Heart left ventricle (tissue), 16 donors: ENCODE results near the gene MRPL23. TPM values are rescaled to one million over a fixed set of nuclear protein-coding genes. Genes with fewer than 3 reads are reported as not detected.
A peak's percentile ranks its signal among the peaks of the same experiment; 100 is the strongest.

Experiments used
- ATAC-seq, 4 donors: fragments of 200-7000 bp; cut with Tn5 transposase; one replicate each; pipeline ENCODE4 v1.9.1; 2020 to 2022; ENCODE audit warnings: moderate library complexity in 4 of 4, mild to moderate bottlenecking in 3 of 4, moderate number of reproducible peaks in 1 of 4
- DNase-seq, 5 donors: peaks; one replicate each; pipeline ENCODE4 v3.0.0-alpha.2; 2020
- H3K27ac ChIP-seq, 12 donors: fragments of 200-600 bp; sonication (generic) in 4 of 12; one replicate each; pipeline versions ENCODE4 v1.5.0 to v1.8.0; 2016 to 2022; ENCODE audit warnings: mild to moderate bottlenecking in 2 of 12
- H3K27me3 ChIP-seq, 9 donors: fragments of 200-600 bp; sonication (generic) in 2 of 9; one replicate each; pipeline versions ENCODE4 v1.5.1 to v1.8.0; 2016 to 2022; ENCODE audit warnings: mild to moderate bottlenecking in 3 of 9
- H3K36me3 ChIP-seq, 9 donors: fragments of 200-600 bp; sonication (generic) in 2 of 9; one replicate each; pipeline versions ENCODE4 v1.5.0 to v1.8.0; 2018 to 2022; ENCODE audit warnings: mild to moderate bottlenecking in 2 of 9
- H3K4me1 ChIP-seq, 12 donors: fragments of 200-600 bp; sonication (generic) in 4 of 12; one replicate each; pipeline versions ENCODE4 v1.5.0 to v1.8.0; 2016 to 2022; ENCODE audit warnings: mild to moderate bottlenecking in 3 of 12
- H3K4me3 ChIP-seq, 12 donors: fragments of 200-600 bp; sonication (generic) in 4 of 12; one replicate each; pipeline versions ENCODE4 v1.5.0 to v1.8.0; 2017 to 2022; ENCODE audit warnings: mild to moderate bottlenecking in 9 of 12, moderate library complexity in 4 of 12
- H3K9me3 ChIP-seq, 12 donors: fragments of 200-600 bp; sonication (generic) in 4 of 12; one replicate each; pipeline versions ENCODE4 v1.5.0 to v1.8.0; 2016 to 2022; ENCODE audit warnings: mild to moderate bottlenecking in 1 of 12
- POLR2A ChIP-seq, 2 donors: fragments of 450-650 bp; IDR thresholded peaks; one replicate each; pipeline ENCODE4 v1.6.1; 2017; ENCODE audit warnings: antibody characterized with exemption in 2 of 2, mild to moderate bottlenecking in 2 of 2, moderate library complexity in 2 of 2
- WGBS, 4 donors: extraction: QIAGEN DNeasy Blood & Tissue Kit in 2 of 4; methylation state at CpG; one replicate each; pipeline versions ENCODE4 v1.1.5 to v1.1.7; 2013 to 2018; 5-methylcytosine and 5-hydroxymethylcytosine counted together
- intact Hi-C, 10 donors: fragments of 100-400 bp; cut with DNase I; formaldehyde crosslinking; loops; one replicate each; pipeline versions ENCODE4 v1.11.1 to v1.14.2; 2022
- polyA plus RNA-seq, 2 donors: library from polyadenylated mRNA; stranded (reverse); fragments of 200-250 nt; gene quantifications; one replicate each; pipeline ENCODE4 v1.2.3, GENCODE V29; 2013
- total RNA-seq, 9 donors: library from RNA; depleted of rRNA in 2 of 9; stranded (reverse); fragments of >200 nt in 2 of 9; fragmentation: NEBNext Ultra II Directional in 3 of 9; extraction: Animal tissue kit (Norgen Biotek cat#: 25700) in 3 of 9; gene quantifications; one replicate each; pipeline versions ENCODE4 v1.1.0 to v1.2.4, GENCODE V29; 2016 to 2023
- TF ChIP-seq, protein P1 (sequence below), 12 donors: fragments of 200-600 bp; sonication (generic) in 4 of 12; IDR thresholded peaks; one replicate each; pipeline versions ENCODE4 v1.5.0 to v1.8.0; 2018 to 2022; ENCODE audit warnings: antibody characterized with exemption in 12 of 12, mild to moderate bottlenecking in 5 of 12
- donor health status: ischemic (EF 13 %, LVEDD 7.1; RV severe dilation, severe dysfunction).
- donor health status: healthy with polysubstance abuse.
- donor health status: DM: no; HTN: yes; CAD: no.
- donor health status: DM: no; HTN: no; CAD: no.
- donor health status: ischemic (EF 25% LVEDD 6.9; RV normal size, moderate dysfunction).
- donor health status: ischemic (EF 25% LVEDD 5.7; RV mildly dilated, moderate dysfunction).
- donor health status: healthy.
- donor health status: DM: yes; HTN: yes; CAD: no.
- donor health status: ischemic (EF 35%, LVEDD 5.7; RV mildly dilated, moderate dysfunction).
- donor health status: nonischemic (EF 11% LVEDD 7.7; RV severe dilation, severe dysfunction).
- donor health status: DM: yes; HTN: yes; CAD: no.
- donor health status: PGD.
- donor health status: ischemic (EF 29% LVEDD 5.4; RV normal size, mild dysfunction).
- donor health status: nonischemic (EF 23%, LVEDD 6.1; RV moderate dilation, normal function).

MRPL23 gene
- total and polyA plus RNA-seq, 11 donors: 44.0 to 183 (median 93.3) TPM

- Histone ChIP-seq H3K27ac (peak overlapping the region; percentile 59 to 90 (median 84)), H3K27me3 (no peaks in the 10 kb centered on the region), H3K9me3 (no peaks in the 10 kb centered on the region), H3K4me1 (peaks cover 8 to 52% (median 33%) of the 10 kb centered on the region in 12 donors), H3K4me3 (no peak overlapping the region), H3K36me3 (no peaks in the 10 kb centered on the region)
- ATAC-seq: no peak
- WGBS, 4 donors: 53 to 64% (median 59%) methylated on average over 13 to 14 of the region's 14 CpGs
- TF ChIP-seq POLR2A (IDR thresholded peaks at IDR 0.05): no peak
- TF ChIP-seq, protein P1, sequence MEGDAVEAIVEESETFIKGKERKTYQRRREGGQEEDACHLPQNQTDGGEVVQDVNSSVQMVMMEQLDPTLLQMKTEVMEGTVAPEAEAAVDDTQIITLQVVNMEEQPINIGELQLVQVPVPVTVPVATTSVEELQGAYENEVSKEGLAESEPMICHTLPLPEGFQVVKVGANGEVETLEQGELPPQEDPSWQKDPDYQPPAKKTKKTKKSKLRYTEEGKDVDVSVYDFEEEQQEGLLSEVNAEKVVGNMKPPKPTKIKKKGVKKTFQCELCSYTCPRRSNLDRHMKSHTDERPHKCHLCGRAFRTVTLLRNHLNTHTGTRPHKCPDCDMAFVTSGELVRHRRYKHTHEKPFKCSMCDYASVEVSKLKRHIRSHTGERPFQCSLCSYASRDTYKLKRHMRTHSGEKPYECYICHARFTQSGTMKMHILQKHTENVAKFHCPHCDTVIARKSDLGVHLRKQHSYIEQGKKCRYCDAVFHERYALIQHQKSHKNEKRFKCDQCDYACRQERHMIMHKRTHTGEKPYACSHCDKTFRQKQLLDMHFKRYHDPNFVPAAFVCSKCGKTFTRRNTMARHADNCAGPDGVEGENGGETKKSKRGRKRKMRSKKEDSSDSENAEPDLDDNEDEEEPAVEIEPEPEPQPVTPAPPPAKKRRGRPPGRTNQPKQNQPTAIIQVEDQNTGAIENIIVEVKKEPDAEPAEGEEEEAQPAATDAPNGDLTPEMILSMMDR (IDR thresholded peaks at IDR 0.05): no peak
- intact Hi-C loops: no loop called here
- peak in 2 of 5 donors; percentile 22 to 39 for DNase-seq
These were observed 40.3 kb upstream of the MRPL23 start for GRCh38 chr11:1906611-1907423.

- intact Hi-C loops: no loop called here
- Histone ChIP-seq H3K4me3 (peak overlapping the region in 3 of 12 donors; percentile 12 to 16 (median 13)), H3K27me3 (no peaks in the 10 kb centered on the region), H3K9me3 (no peaks in the 10 kb centered on the region), H3K36me3 (no peaks in the 10 kb centered on the region), H3K27ac (peak overlapping the region; percentile 71 to 90 (median 84)), H3K4me1 (peaks cover 8 to 57% (median 37%) of the 10 kb centered on the region in 12 donors)
- TF ChIP-seq, protein P1 (IDR thresholded peaks at IDR 0.05): no peak
- peak in 1 of 2 donors; percentile 16 for TF ChIP-seq POLR2A (IDR thresholded peaks at IDR 0.05)
- peak in 3 of 5 donors; percentile 42 to 70 (median 52) for DNase-seq
- peak; percentile 47 to 87 (median 75) for ATAC-seq
- 26 to 41% (median 35%) methylated on average over 9 of the region's 9 CpGs for WGBS, 4 donors
These were observed 38.5 kb upstream of the MRPL23 start for GRCh38 chr11:1908618-1909017.

DNA sequence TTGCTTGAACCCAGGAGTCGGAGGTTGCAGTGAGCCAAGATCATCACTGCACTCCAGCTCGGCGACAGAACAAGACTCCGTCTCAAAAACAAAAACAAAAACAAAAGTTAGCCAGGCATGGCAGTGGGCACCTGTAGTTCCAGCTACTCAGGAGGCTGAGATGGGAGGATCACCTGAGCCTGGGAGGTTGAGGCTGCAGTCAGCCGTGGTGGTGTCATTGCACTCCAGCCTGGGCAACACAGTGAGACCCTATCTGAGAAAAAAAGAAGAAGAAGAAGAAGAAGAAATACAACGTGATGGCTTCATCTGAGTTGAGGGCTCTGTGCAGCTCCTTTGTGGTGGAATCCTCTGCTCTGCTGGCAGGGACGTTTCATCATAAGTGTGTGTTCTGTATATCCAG, 37.6 kb upstream of the MRPL23 start:
- 89 to 93% (median 91%) methylated on average over 7 of the region's 7 CpGs for WGBS, 4 donors
- DNase-seq (no peak), ATAC-seq (no peak)
- peak overlapping the region; percentile 71 to 90 (median 82) for H3K27ac ChIP-seq
- no peaks in the 10 kb centered on the region for H3K36me3 ChIP-seq
- no peak overlapping the region for H3K4me3 ChIP-seq
- H3K9me3 ChIP-seq: no peaks in the 10 kb centered on the region
- intact Hi-C loops: no loop called here
- no peak for TF ChIP-seq POLR2A (IDR thresholded peaks at IDR 0.05)
- H3K27me3 ChIP-seq: no peaks in the 10 kb centered on the region
- peaks cover 8 to 57% (median 37%) of the 10 kb centered on the region in 12 donors for H3K4me1 ChIP-seq

- TF ChIP-seq, protein P1 (IDR thresholded peaks at IDR 0.05): no peak
- TF ChIP-seq POLR2A (IDR thresholded peaks at IDR 0.05): no peak
- peaks cover 1 to 48% (median 26%) of the 10 kb centered on the region in 12 donors for H3K4me1 ChIP-seq
- H3K9me3 ChIP-seq: no peaks in the 10 kb centered on the region
- intact Hi-C loops: loop anchor here in 3 of 10 donors (1.0 to 10.0 kb wide), 4 partner anchors 18 to 218 kb away; partner anchors contain the start of gene KRTAP5-6 (in 1 of the 3)
- H3K27ac ChIP-seq: peak overlapping the region in 10 of 12 donors; percentile 21 to 88 (median 64)
- H3K27me3 ChIP-seq: no peaks in the 10 kb centered on the region
- no peaks in the 10 kb centered on the region for H3K36me3 ChIP-seq
- H3K4me3 ChIP-seq: no peak overlapping the region
- ATAC-seq (no peak), DNase-seq (peak in 3 of 5 donors; percentile 13 to 48 (median 29))
- 64 to 73% (median 69%) methylated on average over 13 of the region's 13 CpGs for WGBS, 4 donors
These were observed 34.7 kb upstream of the MRPL23 start for GRCh38 chr11:1912289-1912878.
